ENCODE measurements around the gene RETREG2. TPM values are rescaled to one million over a fixed set of nuclear protein-coding genes. Genes with fewer than 3 reads are reported as not detected.

RETREG2 gene
- total RNA-seq, 1 donor from 2014 or later = 70.0 TPM

DNA sequence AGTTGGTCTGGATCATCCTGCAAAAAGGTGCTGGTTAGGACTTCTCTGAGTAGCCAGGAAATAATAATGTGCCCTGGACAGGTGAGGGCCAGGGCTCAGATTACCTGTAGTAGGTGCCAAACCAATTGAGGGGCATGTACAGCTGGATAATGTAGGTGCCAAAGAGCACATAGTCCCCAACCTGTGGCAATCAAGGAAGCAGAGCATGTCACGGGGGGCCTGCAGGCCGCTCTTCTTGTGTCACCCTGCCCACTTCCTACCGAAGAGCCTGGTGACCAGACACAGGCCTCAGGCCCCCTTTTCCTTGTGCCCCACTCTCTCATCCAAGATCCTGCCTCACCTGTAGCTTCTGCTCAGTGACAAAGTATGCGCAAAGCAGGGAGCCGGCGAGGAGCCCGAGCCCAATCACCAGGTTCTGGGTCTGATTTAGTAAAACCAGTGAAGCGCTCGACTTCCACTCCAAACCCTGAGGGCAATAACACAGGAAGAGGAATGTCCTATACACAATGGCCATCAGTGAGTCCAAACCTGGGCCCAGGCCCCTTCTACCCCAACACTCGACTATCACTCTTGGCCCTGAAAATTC, 35.5 kb downstream of the RETREG2 start:
- H3K36me3 Mint-ChIP-seq = peaks cover 16% of the 10 kb centered on the region
- no peaks in the 10 kb centered on the region for H3K27me3 Mint-ChIP-seq (ENCODE audit: low read depth)
- TF ChIP-seq, protein P1, sequence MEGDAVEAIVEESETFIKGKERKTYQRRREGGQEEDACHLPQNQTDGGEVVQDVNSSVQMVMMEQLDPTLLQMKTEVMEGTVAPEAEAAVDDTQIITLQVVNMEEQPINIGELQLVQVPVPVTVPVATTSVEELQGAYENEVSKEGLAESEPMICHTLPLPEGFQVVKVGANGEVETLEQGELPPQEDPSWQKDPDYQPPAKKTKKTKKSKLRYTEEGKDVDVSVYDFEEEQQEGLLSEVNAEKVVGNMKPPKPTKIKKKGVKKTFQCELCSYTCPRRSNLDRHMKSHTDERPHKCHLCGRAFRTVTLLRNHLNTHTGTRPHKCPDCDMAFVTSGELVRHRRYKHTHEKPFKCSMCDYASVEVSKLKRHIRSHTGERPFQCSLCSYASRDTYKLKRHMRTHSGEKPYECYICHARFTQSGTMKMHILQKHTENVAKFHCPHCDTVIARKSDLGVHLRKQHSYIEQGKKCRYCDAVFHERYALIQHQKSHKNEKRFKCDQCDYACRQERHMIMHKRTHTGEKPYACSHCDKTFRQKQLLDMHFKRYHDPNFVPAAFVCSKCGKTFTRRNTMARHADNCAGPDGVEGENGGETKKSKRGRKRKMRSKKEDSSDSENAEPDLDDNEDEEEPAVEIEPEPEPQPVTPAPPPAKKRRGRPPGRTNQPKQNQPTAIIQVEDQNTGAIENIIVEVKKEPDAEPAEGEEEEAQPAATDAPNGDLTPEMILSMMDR (IDR thresholded peaks at IDR 0.05; ENCODE audit: unreplicated experiment) = no peak
- no peaks in the 10 kb centered on the region for H3K9me3 Mint-ChIP-seq
- peaks cover 13% of the 10 kb centered on the region for H3K4me1 Mint-ChIP-seq
- no peak overlapping the region for H3K4me3 Mint-ChIP-seq
- no peak overlapping the region for H3K27ac Mint-ChIP-seq
- no peak for DNase-seq (ENCODE audit: low spot score in 2 of 2, unreplicated experiment in 2 of 2)

DNA sequence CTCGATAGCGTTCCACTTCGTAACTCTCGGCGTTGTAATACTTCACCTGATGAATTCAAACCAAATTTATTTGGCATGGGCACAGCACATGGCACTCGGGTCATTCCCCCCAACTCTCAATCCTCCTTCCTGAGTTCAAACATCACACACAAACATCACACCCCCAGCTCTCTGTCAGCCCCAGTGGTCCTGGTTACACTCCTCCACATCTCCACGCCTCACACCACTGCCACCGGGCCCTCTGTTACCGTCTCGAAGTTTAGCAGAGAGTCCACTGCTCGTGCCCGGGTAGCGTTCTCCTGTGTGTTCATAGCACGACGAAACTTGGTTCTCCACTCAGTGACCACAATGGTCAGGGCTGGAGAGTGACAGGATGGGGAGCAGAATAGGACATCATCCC, 36.1 kb downstream of the RETREG2 start:
- Mint-ChIP-seq H3K9me3 (no peaks in the 10 kb centered on the region), H3K4me3 (no peak overlapping the region), H3K27me3 (ENCODE audit: low read depth) (no peaks in the 10 kb centered on the region), H3K27ac (no peak overlapping the region), H3K36me3 (peaks cover 16% of the 10 kb centered on the region), H3K4me1 (peaks cover 17% of the 10 kb centered on the region)
- TF ChIP-seq, protein P1 (IDR thresholded peaks at IDR 0.05; ENCODE audit: unreplicated experiment) = no peak
- DNase-seq (ENCODE audit: low spot score in 2 of 2, unreplicated experiment in 2 of 2) = no peak

DNA sequence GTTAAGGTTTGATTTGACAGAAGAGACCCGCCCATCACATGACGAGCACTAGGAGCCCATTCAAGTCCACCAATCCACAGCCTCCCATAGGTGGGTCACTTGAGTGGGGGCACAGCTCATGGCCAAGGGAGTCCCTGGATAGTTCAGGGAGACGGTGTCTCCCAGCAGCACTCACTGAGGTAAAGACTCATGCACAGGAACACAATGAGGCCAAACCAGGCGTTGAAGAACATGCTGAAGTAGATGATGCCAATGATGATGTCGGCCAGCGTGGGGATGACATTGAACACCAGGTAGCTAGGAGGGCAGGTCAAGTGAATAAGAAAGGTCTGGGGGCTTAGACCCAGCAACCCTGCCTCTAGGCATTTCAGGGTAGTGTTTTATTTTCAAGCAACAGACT, 36.7 kb downstream of the RETREG2 start:
- H3K4me1 Mint-ChIP-seq = peaks cover 23% of the 10 kb centered on the region
- no peaks in the 10 kb centered on the region for H3K27me3 Mint-ChIP-seq (ENCODE audit: low read depth)
- peaks cover 15% of the 10 kb centered on the region for H3K36me3 Mint-ChIP-seq
- TF ChIP-seq, protein P1 (IDR thresholded peaks at IDR 0.05; ENCODE audit: unreplicated experiment) = no peak
- DNase-seq (ENCODE audit: low spot score in 2 of 2, unreplicated experiment in 2 of 2) = no peak
- no peaks in the 10 kb centered on the region for H3K9me3 Mint-ChIP-seq
- no peak overlapping the region for H3K27ac Mint-ChIP-seq
- H3K4me3 Mint-ChIP-seq = no peak overlapping the region

DNA sequence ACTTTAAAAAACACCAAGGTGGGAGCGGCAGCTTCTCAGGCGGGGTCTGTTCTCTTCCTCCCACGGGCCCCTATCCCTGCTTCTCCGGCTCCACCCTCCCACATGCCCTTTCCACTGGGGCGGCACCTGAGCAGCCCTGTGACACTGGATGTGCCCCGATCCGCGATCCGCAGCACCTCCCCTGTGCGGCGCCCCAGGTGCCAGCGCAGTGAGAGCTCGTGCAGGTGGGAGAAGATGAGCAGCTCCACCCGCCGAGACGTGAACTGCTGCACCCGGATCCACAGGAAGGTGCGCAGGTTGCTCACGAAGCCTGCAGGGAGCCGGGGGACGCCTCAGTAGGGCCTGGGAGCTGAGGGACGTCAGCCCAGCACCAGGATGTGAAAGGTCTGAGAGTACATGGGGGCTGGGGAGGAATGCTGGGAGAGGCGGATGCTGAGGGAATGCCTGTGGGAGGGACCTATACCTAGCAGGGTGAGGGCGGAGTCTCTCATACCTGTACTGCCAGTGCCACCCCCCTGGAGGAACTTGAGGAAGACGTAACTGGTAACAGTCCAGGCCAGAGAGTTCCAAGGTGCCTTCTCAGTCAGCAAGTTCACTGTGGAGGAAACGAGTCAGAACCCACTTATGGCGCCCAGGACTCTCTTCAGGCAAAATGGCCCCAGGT, 37.9 kb downstream of the RETREG2 start:
- DNase-seq (ENCODE audit: low spot score in 2 of 2, unreplicated experiment in 2 of 2) = no peak
- Mint-ChIP-seq H3K36me3 (peaks cover 22% of the 10 kb centered on the region), H3K27ac (no peak overlapping the region), H3K9me3 (no peaks in the 10 kb centered on the region), H3K4me3 (no peak overlapping the region), H3K4me1 (peaks cover 23% of the 10 kb centered on the region), H3K27me3 (ENCODE audit: low read depth) (no peaks in the 10 kb centered on the region)
- TF ChIP-seq, protein P1 (IDR thresholded peaks at IDR 0.05; ENCODE audit: unreplicated experiment) = no peak

DNA sequence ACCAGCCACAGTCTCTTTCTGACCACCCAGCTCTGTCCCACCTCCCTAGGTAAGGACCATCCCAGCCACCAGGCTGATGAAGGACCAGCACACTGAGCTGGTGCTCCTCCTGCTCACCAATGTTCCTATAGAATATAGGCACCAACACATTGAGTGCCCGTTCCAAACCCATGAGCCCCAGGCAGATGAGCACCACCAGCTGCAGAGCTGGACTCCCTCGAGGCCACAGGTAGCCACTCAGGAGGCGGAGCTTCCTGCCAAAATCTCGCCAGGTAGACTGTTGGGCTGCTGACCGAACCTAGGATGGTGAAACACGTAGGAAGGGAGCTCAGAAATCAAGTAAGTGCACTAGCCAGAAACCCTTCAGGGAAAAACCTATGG, 38.5 kb downstream of the RETREG2 start:
- no peaks in the 10 kb centered on the region for H3K9me3 Mint-ChIP-seq
- peaks cover 23% of the 10 kb centered on the region for H3K4me1 Mint-ChIP-seq
- peaks cover 26% of the 10 kb centered on the region for H3K36me3 Mint-ChIP-seq
- no peaks in the 10 kb centered on the region for H3K27me3 Mint-ChIP-seq (ENCODE audit: low read depth)
- no peak for DNase-seq (ENCODE audit: low spot score in 2 of 2, unreplicated experiment in 2 of 2)
- peak overlapping the region; percentile 34 for H3K4me3 Mint-ChIP-seq
- H3K27ac Mint-ChIP-seq = no peak overlapping the region
- TF ChIP-seq, protein P1 (IDR thresholded peaks at IDR 0.05; ENCODE audit: unreplicated experiment) = no peak
